Measurements from ENCODE around the gene RBM39.

- no peak for TF ChIP-seq CHD2 (IDR thresholded peaks at IDR 0.05; ENCODE audit: borderline replicate concordance, low read depth, low read length)
- TF ChIP-seq NFIC (IDR thresholded peaks at IDR 0.05; ENCODE audit: low read depth, low read length) = no peak
- TF ChIP-seq RB1 (IDR thresholded peaks at IDR 0.05; ENCODE audit: borderline replicate concordance) = no peak
- TF ChIP-seq PML (IDR thresholded peaks at IDR 0.05; ENCODE audit: low read length) = no peak
- TF ChIP-seq, protein P1, sequence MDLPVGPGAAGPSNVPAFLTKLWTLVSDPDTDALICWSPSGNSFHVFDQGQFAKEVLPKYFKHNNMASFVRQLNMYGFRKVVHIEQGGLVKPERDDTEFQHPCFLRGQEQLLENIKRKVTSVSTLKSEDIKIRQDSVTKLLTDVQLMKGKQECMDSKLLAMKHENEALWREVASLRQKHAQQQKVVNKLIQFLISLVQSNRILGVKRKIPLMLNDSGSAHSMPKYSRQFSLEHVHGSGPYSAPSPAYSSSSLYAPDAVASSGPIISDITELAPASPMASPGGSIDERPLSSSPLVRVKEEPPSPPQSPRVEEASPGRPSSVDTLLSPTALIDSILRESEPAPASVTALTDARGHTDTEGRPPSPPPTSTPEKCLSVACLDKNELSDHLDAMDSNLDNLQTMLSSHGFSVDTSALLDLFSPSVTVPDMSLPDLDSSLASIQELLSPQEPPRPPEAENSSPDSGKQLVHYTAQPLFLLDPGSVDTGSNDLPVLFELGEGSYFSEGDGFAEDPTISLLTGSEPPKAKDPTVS (IDR thresholded peaks at IDR 0.05; ENCODE audit: low read depth, low read length) = no peak
- no peak for TF ChIP-seq GABPA (IDR thresholded peaks at IDR 0.05; ENCODE audit: low read depth)
- no peak for TF ChIP-seq HDAC2 (IDR thresholded peaks at IDR 0.05)
- no peak for TF ChIP-seq EZH2 (IDR thresholded peaks at IDR 0.05; ENCODE audit: borderline replicate concordance, control insufficient read depth, low read depth, low read length)
- TF ChIP-seq CTCF (IDR thresholded peaks at IDR 0.05 in 2 of 3, conservative IDR thresholded peaks at IDR 0.05 in 1 of 3; ENCODE audit: control insufficient read depth in 2 of 3, extremely low read depth in 1 of 3, insufficient read depth in 1 of 3, low read depth in 3 of 3, low read length in 3 of 3) = no peak
- TF ChIP-seq FOXK2 (IDR thresholded peaks at IDR 0.05) = no peak
These were observed 6.1 kb downstream of the RBM39 start for GRCh38 chr20:35735826-35736470.

Measured in GM12878 (cell line).